ENCODE data around the gene HAPLN2. TPM values are rescaled to one million over a fixed set of nuclear protein-coding genes. Genes with fewer than 3 reads are reported as not detected.
"Not testable (repeated sequence)": the region's sequence is repeated elsewhere in the genome, so short reads cannot be mapped to it uniquely, and the experiment has no call there.

HAPLN2 gene
- total RNA-seq, 1 experiment from 2014 or later = 0.21 TPM

DNA sequence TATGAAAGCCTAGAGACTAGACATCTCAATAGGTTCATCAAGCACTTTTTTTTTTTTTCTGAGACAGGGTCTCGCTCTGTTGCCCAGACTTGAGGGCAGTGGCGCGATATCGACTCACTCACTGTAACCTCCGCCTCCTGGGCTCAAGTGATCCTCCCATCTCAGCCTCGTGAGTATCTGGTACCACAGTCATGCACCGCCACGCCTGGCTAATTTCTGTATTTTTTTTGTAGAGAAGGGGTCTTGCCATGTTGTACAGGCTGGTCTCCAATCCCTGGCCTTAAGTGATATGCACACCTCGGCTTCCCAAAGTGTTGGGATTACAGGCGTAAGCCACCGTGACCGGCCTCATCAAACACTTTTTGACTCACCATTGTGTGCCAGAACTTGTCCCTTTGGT lies 17.3 kb upstream of the HAPLN2 start:
- POLR2A ChIA-PET = no interaction called here
- no peaks in the 10 kb centered on the region for H3K27me3 ChIP-seq (ENCODE audit: control insufficient read depth, insufficient read depth, low read length)
- TF ChIP-seq SIN3A (IDR thresholded peaks at IDR 0.05; ENCODE audit: borderline replicate concordance, insufficient read depth, low read depth, low read length) (no peak), POLR2AphosphoS5 (IDR thresholded peaks at IDR 0.05; ENCODE audit: low read depth, low read length) (no peak), TCF7L2 (IDR thresholded peaks at IDR 0.05; ENCODE audit: low read depth, low read length) (no peak)
- TF ChIP-seq, protein P1, sequence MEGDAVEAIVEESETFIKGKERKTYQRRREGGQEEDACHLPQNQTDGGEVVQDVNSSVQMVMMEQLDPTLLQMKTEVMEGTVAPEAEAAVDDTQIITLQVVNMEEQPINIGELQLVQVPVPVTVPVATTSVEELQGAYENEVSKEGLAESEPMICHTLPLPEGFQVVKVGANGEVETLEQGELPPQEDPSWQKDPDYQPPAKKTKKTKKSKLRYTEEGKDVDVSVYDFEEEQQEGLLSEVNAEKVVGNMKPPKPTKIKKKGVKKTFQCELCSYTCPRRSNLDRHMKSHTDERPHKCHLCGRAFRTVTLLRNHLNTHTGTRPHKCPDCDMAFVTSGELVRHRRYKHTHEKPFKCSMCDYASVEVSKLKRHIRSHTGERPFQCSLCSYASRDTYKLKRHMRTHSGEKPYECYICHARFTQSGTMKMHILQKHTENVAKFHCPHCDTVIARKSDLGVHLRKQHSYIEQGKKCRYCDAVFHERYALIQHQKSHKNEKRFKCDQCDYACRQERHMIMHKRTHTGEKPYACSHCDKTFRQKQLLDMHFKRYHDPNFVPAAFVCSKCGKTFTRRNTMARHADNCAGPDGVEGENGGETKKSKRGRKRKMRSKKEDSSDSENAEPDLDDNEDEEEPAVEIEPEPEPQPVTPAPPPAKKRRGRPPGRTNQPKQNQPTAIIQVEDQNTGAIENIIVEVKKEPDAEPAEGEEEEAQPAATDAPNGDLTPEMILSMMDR (IDR thresholded peaks at IDR 0.05) = no peak
- TF ChIP-seq, protein P2, sequence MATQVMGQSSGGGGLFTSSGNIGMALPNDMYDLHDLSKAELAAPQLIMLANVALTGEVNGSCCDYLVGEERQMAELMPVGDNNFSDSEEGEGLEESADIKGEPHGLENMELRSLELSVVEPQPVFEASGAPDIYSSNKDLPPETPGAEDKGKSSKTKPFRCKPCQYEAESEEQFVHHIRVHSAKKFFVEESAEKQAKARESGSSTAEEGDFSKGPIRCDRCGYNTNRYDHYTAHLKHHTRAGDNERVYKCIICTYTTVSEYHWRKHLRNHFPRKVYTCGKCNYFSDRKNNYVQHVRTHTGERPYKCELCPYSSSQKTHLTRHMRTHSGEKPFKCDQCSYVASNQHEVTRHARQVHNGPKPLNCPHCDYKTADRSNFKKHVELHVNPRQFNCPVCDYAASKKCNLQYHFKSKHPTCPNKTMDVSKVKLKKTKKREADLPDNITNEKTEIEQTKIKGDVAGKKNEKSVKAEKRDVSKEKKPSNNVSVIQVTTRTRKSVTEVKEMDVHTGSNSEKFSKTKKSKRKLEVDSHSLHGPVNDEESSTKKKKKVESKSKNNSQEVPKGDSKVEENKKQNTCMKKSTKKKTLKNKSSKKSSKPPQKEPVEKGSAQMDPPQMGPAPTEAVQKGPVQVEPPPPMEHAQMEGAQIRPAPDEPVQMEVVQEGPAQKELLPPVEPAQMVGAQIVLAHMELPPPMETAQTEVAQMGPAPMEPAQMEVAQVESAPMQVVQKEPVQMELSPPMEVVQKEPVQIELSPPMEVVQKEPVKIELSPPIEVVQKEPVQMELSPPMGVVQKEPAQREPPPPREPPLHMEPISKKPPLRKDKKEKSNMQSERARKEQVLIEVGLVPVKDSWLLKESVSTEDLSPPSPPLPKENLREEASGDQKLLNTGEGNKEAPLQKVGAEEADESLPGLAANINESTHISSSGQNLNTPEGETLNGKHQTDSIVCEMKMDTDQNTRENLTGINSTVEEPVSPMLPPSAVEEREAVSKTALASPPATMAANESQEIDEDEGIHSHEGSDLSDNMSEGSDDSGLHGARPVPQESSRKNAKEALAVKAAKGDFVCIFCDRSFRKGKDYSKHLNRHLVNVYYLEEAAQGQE (IDR thresholded peaks at IDR 0.05; ENCODE audit: insufficient read depth in 1 of 2, low read depth in 2 of 2, low read length in 1 of 2) = no peak
- ATAC-seq (peak; percentile 7; the same call in 1 of the 2 replicates), DNase-seq (ENCODE audit: low read depth, low spot score) (no peak)
- peaks cover 5% of the 10 kb centered on the region for H3K4me1 ChIP-seq (ENCODE audit: control insufficient read depth, insufficient read depth, low read length)
- peaks cover 9% of the 10 kb centered on the region for H3K36me3 ChIP-seq (ENCODE audit: control insufficient read depth, insufficient read depth, low read length)
- in situ Hi-C loops (cut with HindIII; ENCODE audit: low pct_unique_long_range_greater_than_20kb, low sequenced_read_pairs) (no loop called here), intact Hi-C loops (cut with micrococcal nuclease; ENCODE audit: unreplicated experiment) (loop anchor here (10.0 kb wide), 1 partner anchor 147 kb away; no protein-coding TSS in a partner anchor)
- H3K27ac ChIP-seq (ENCODE audit: low read length) = peak overlapping the region; percentile 99
- CTCF ChIA-PET = interaction anchor here (0.5 to 0.7 kb wide), 3 partner anchors 13 to 19 kb away, joined by 3 to 9 read pairs (median 6); no protein-coding TSS in a partner anchor
- no peaks in the 10 kb centered on the region for H3K9me3 ChIP-seq (ENCODE audit: control insufficient read depth, insufficient read depth, low read depth, low read length)
- no TSS peak for BruUV-seq (replicated peaks)
- peak overlapping the region; percentile 76 to 99 for H3K4me3 ChIP-seq (ENCODE audit: low read depth in 2 of 2, low read length in 2 of 2)

DNA sequence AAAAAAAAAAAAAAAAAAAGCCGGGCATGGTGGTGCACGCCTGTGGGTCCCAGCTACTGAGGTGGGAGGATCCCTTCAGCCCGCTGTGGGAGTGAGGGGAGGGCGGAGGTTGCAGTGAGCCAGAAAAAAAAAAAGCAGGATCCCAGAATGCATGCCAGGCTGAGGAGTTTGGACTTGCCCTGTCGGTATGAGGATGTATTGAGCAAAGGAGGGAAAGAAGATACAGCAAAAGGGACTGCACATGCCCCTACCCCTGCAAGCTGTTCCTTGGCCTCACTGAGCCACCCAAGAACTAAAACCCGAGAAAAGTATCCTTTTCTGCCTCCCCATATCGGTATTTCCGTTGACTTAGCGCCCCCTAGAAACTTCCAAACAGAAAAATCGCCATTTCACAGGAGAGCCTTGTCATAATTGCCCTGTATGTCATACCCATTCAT lies 16.6 kb upstream of the HAPLN2 start:
- ATAC-seq (no peak), DNase-seq (ENCODE audit: low read depth, low spot score) (no peak)
- in situ Hi-C loops (cut with HindIII; ENCODE audit: low pct_unique_long_range_greater_than_20kb, low sequenced_read_pairs) (no loop called here), intact Hi-C loops (cut with micrococcal nuclease; ENCODE audit: unreplicated experiment) (loop anchor here (10.0 kb wide), 1 partner anchor 148 kb away; no protein-coding TSS in a partner anchor)
- Histone ChIP-seq H3K4me1 (ENCODE audit: control insufficient read depth, insufficient read depth, low read length) (peaks cover 5% of the 10 kb centered on the region), H3K9me3 (ENCODE audit: control insufficient read depth, insufficient read depth, low read depth, low read length) (no peaks in the 10 kb centered on the region), H3K27me3 (ENCODE audit: control insufficient read depth, insufficient read depth, low read length) (no peaks in the 10 kb centered on the region), H3K4me3 (ENCODE audit: low read depth in 2 of 2, low read length in 2 of 2) (no peak overlapping the region), H3K27ac (ENCODE audit: low read length) (no peak overlapping the region), H3K36me3 (ENCODE audit: control insufficient read depth, insufficient read depth, low read length) (peaks cover 7% of the 10 kb centered on the region)
- POLR2A ChIA-PET = interaction anchor here (0.6 kb wide), 1 partner anchor 22 kb away, joined by 4 read pairs; no protein-coding TSS in a partner anchor
- BruUV-seq (replicated peaks) = no TSS peak
- no peak for TF ChIP-seq SIN3A (IDR thresholded peaks at IDR 0.05; ENCODE audit: borderline replicate concordance, insufficient read depth, low read depth, low read length)
- TF ChIP-seq, protein P2 (IDR thresholded peaks at IDR 0.05; ENCODE audit: insufficient read depth in 1 of 2, low read depth in 2 of 2, low read length in 1 of 2) = no peak
- TF ChIP-seq, protein P1 (IDR thresholded peaks at IDR 0.05) = peak; percentile 78
- CTCF ChIA-PET = interaction anchor here (0.7 kb wide), 2 partner anchors 13 to 18 kb away, joined by 3 to 9 read pairs; no protein-coding TSS in a partner anchor

DNA sequence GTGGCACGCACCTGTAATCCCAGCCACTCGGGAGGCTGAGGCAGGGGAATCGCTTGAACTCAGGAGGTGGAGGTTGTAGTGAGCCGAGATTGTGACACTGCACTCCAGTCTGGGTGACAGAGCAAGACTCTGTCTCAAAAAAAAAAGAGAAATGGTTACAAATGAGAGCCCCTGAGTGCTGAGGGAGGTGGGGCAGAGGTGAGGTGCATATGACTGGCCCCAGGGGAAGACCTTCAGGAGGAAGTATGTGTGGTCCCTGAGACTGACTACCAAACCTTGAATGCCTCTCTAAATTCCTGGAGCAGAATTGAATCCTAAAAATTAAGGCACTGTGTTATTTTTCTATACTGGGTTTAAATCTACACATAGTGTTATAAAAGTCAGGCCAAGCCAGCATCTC lies 11.9 kb upstream of the HAPLN2 start:
- in situ Hi-C loops (cut with HindIII; ENCODE audit: low pct_unique_long_range_greater_than_20kb, low sequenced_read_pairs); H3K4me1 ChIP-seq (ENCODE audit: control insufficient read depth, insufficient read depth, low read length); POLR2A ChIA-PET; DNase-seq (ENCODE audit: low read depth, low spot score); H3K9me3 ChIP-seq (ENCODE audit: control insufficient read depth, insufficient read depth, low read depth, low read length); BruUV-seq (replicated peaks); ATAC-seq; H3K36me3 ChIP-seq (ENCODE audit: control insufficient read depth, insufficient read depth, low read length); H3K27ac ChIP-seq (ENCODE audit: low read length); CTCF ChIA-PET; H3K4me3 ChIP-seq (ENCODE audit: low read depth in 2 of 2, low read length in 2 of 2); H3K27me3 ChIP-seq (ENCODE audit: control insufficient read depth, insufficient read depth, low read length): not testable (repeated sequence)
- intact Hi-C loops (cut with micrococcal nuclease; ENCODE audit: unreplicated experiment) = loop anchor here (10.0 kb wide), 1 partner anchor 153 kb away; no protein-coding TSS in a partner anchor
